Measurements from ENCODE around the gene SBF2. TPM values are rescaled to one million over a fixed set of nuclear protein-coding genes. Genes with fewer than 3 reads are reported as not detected.

Gene SBF2
- total and polyA plus RNA-seq, 4 experiments from 2014 or later, result 0.50 to 15.4 (median 10.2) TPM

DNA sequence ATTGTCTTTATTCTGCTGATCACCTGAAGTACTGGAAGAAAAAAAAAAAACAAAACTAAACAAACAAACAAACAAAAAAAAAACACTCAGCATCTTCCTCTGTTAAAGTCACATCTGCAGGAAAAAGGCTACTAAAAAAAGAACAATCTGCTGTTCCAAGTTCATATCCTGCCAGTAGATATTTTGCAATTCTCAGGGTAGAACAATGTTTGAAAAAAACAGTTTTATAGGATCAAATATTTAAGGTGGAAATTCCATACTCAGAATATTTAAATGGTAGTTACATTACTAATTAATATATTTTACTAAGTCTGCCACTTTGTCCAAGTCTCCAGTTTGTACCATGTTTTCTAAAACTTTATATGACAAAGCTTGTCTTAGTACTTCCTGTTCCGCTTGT lies 175.2 kb downstream of the SBF2 start:
- no peak overlapping the region for H3K27ac Mint-ChIP-seq
- POLR2A ChIA-PET (ENCODE audit: partially characterized antibody), result no interaction called here
- H3K4me3 Mint-ChIP-seq, result no peak overlapping the region

DNA sequence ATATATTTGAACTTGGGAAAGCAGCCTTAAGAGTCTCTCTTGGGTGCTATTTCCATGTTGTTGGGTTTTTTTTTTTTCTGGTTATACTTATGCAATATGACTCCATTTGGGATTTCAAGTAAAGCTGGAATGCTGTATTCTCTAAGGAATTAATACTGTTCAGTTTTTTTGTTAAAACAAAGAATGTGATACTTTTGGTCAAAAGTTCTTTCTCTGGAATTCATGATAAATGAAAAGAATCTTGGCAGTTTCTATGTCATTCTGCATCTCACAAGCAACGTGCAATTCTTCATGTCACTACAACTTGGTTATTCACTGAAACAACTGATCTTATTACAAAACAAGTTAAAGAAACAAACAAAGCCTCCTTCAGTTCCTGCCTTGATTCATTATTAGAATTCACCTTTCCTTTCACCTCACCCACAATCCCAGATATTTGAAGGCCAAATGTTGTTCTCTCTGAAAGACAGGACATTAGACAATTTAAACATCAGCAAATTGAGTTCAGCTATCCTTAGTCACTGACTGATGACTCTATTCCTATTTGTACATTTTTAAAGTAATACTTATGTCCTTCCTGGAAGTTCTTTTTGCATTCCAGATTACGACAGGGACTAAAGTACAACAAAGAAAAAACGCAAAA lies 176.2 kb downstream of the SBF2 start:
- no peak overlapping the region for H3K27ac ChIP-seq (ENCODE audit: low read depth, low read length)
- no peaks in the 10 kb centered on the region for H3K27me3 Mint-ChIP-seq
- ChIA-PET POLR2A (ENCODE audit: partially characterized antibody) (no interaction called here), CTCF (ENCODE audit: partially characterized antibody) (no interaction called here)
- H3K9me3 Mint-ChIP-seq, result peaks cover 0 to 3% (median under 1%) of the 10 kb centered on the region in 8 donors
- H3K36me3 Mint-ChIP-seq, result peaks cover 4 to 6% of the 10 kb centered on the region in 2 donors
- no peak overlapping the region for H3K4me3 ChIP-seq (ENCODE audit: low read length in 2 of 2)
- H3K4me1 Mint-ChIP-seq, result no peaks in the 10 kb centered on the region
- no peak for DNase-seq
- H3K9me3 ChIP-seq (ENCODE audit: control insufficient read depth in 1 of 2, low read length in 2 of 2), result no peaks in the 10 kb centered on the region
- H3K27me3 ChIP-seq (ENCODE audit: insufficient read depth, low read length), result no peaks in the 10 kb centered on the region
- no peak overlapping the region for H3K4me3 Mint-ChIP-seq
- H3K27ac Mint-ChIP-seq, result no peak overlapping the region
- intact Hi-C loops (cut with micrococcal nuclease), result no loop called here
- no peaks in the 10 kb centered on the region for H3K4me1 ChIP-seq (ENCODE audit: insufficient read depth, low read length)
- H3K36me3 ChIP-seq (ENCODE audit: insufficient read depth, low read length), result no peaks in the 10 kb centered on the region

More for the DNA sequence above, 175.2 kb downstream of the SBF2 start:
- Mint-ChIP-seq H3K4me1 (no peaks in the 10 kb centered on the region), H3K27me3 (no peaks in the 10 kb centered on the region), H3K36me3 (peaks cover 4 to 6% of the 10 kb centered on the region in 2 donors), H3K9me3 (peaks cover 0 to 3% (median under 1%) of the 10 kb centered on the region in 8 donors)
- no peak overlapping the region for H3K4me3 ChIP-seq (ENCODE audit: low read length in 2 of 2)
- no peaks in the 10 kb centered on the region for H3K27me3 ChIP-seq (ENCODE audit: insufficient read depth, low read length)
- no peaks in the 10 kb centered on the region for H3K9me3 ChIP-seq (ENCODE audit: control insufficient read depth in 1 of 2, low read length in 2 of 2)
- no peak for DNase-seq
- H3K4me1 ChIP-seq (ENCODE audit: insufficient read depth, low read length), result no peaks in the 10 kb centered on the region
- H3K27ac ChIP-seq (ENCODE audit: low read depth, low read length), result no peak overlapping the region
- CTCF ChIA-PET (ENCODE audit: partially characterized antibody), result no interaction called here
- H3K36me3 ChIP-seq (ENCODE audit: insufficient read depth, low read length), result no peaks in the 10 kb centered on the region
- intact Hi-C loops (cut with micrococcal nuclease), result no loop called here

DNA sequence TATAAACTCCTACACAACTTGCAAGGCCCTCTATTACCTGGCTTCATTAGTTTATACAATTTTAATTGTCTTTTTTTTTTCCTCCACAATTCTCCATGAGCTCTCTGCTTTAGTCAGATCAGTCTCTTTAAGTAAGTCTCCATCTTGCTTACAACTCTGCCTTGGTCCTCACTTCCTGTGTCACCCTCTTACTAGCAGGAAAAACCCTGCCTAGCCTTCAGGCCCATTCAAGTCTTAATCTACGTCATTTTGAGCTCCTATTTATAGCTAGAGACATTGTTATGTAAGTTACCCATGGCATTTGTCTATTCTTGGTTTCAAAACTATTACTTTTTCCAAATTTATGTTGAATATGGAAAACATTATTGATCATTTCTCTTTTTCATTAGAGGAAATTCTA lies 177.4 kb downstream of the SBF2 start:
- Histone ChIP-seq H3K4me3 (ENCODE audit: low read length in 2 of 2) (no peak overlapping the region), H3K4me1 (ENCODE audit: insufficient read depth, low read length) (no peaks in the 10 kb centered on the region), H3K9me3 (ENCODE audit: control insufficient read depth in 1 of 2, low read length in 2 of 2) (no peaks in the 10 kb centered on the region), H3K27ac (ENCODE audit: low read depth, low read length) (no peak overlapping the region), H3K27me3 (ENCODE audit: insufficient read depth, low read length) (no peaks in the 10 kb centered on the region), H3K36me3 (ENCODE audit: insufficient read depth, low read length) (no peaks in the 10 kb centered on the region)
- intact Hi-C loops (cut with micrococcal nuclease), result no loop called here
- no peak overlapping the region for H3K27ac Mint-ChIP-seq
- H3K9me3 Mint-ChIP-seq, result peaks cover 0 to 5% (median 2%) of the 10 kb centered on the region in 8 donors
- H3K27me3 Mint-ChIP-seq, result no peaks in the 10 kb centered on the region
- ChIA-PET CTCF (ENCODE audit: partially characterized antibody) (no interaction called here), POLR2A (ENCODE audit: partially characterized antibody) (no interaction called here)
- no peak for DNase-seq
- H3K4me1 Mint-ChIP-seq, result no peaks in the 10 kb centered on the region
- H3K36me3 Mint-ChIP-seq, result peaks cover 4 to 9% of the 10 kb centered on the region in 2 donors
- no peak overlapping the region for H3K4me3 Mint-ChIP-seq

DNA sequence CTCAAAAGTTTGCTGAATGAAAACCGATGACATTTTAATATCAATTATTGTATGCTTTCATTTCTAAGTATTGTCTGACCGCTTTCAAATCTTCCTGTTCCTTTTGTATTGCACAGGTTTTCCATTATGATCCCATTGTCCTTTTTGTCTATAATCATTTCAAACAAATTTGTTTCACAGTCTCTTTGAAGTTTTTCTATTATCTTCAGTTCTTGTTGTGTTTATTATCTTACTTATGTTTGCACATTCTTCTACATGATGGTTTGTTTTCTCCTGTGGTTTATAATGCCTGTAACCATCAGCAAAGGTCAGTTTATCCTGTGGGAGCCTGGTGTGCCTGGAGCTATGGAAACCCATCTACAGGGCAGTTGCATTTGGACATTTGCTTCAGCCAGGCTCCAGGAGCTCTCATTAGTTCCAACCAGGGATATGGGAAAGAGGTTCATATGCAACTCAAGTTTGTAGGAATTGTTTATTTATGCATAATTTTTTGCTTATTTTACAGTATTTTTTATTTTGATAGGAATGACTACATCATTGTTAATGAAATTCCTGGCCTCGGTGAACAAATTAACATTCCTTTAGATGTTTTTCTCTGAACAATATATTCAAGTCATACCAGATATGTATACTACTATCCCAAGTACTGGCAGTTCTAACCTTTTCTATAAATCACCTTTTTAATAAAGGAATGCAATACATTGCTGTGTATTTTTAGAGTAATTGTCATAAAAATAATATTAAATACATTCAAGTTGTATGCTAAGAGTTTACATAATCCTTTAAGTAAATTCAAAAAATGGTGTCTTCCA lies 179.2 kb downstream of the SBF2 start:
- no peaks in the 10 kb centered on the region for H3K4me1 ChIP-seq (ENCODE audit: insufficient read depth, low read length)
- intact Hi-C loops (cut with micrococcal nuclease), result no loop called here
- no peak for DNase-seq
- Mint-ChIP-seq H3K36me3 (peaks cover 2 to 9% of the 10 kb centered on the region in 2 donors), H3K27me3 (no peaks in the 10 kb centered on the region), H3K9me3 (peaks cover 0 to 5% (median 2%) of the 10 kb centered on the region in 8 donors), H3K27ac (no peak overlapping the region), H3K4me1 (no peaks in the 10 kb centered on the region), H3K4me3 (no peak overlapping the region)
- no peaks in the 10 kb centered on the region for H3K9me3 ChIP-seq (ENCODE audit: control insufficient read depth in 1 of 2, low read length in 2 of 2)
- no peaks in the 10 kb centered on the region for H3K27me3 ChIP-seq (ENCODE audit: insufficient read depth, low read length)
- ChIA-PET POLR2A (ENCODE audit: partially characterized antibody) (no interaction called here), CTCF (ENCODE audit: partially characterized antibody) (no interaction called here)
- no peak overlapping the region for H3K27ac ChIP-seq (ENCODE audit: low read depth, low read length)
- no peaks in the 10 kb centered on the region for H3K36me3 ChIP-seq (ENCODE audit: insufficient read depth, low read length)
- no peak overlapping the region for H3K4me3 ChIP-seq (ENCODE audit: low read length in 2 of 2)

DNA sequence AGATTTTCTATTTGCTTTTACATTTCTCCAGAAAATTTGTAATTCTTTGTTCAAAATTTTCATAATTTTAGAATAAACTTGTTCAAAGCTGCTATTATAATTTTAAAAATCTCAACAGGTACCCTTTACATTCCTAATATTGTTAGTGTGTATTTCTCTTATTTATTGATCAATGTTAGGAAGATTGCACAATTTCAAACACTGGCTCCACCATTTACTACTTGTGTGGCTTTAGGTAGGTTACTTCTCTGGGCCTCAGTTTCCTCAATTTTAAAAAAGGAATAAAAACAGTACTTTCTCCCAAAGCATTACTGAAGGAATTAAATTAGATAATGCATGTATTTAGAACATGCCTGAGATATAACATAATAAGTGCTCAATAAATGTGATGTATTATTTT lies 180.2 kb downstream of the SBF2 start:
- Mint-ChIP-seq H3K4me3 (no peak overlapping the region), H3K27me3 (no peaks in the 10 kb centered on the region), H3K36me3 (peaks cover 2 to 9% of the 10 kb centered on the region in 2 donors), H3K9me3 (peaks cover 0 to 5% (median 2%) of the 10 kb centered on the region in 8 donors), H3K4me1 (no peaks in the 10 kb centered on the region), H3K27ac (no peak overlapping the region)
- no peaks in the 10 kb centered on the region for H3K9me3 ChIP-seq (ENCODE audit: control insufficient read depth in 1 of 2, low read length in 2 of 2)
- no peak overlapping the region for H3K27ac ChIP-seq (ENCODE audit: low read depth, low read length)
- CTCF ChIA-PET (ENCODE audit: partially characterized antibody), result no interaction called here
- intact Hi-C loops (cut with micrococcal nuclease), result no loop called here
- no peaks in the 10 kb centered on the region for H3K36me3 ChIP-seq (ENCODE audit: insufficient read depth, low read length)
- POLR2A ChIA-PET (ENCODE audit: partially characterized antibody), result no interaction called here
- H3K27me3 ChIP-seq (ENCODE audit: insufficient read depth, low read length), result no peaks in the 10 kb centered on the region
- no peaks in the 10 kb centered on the region for H3K4me1 ChIP-seq (ENCODE audit: insufficient read depth, low read length)
- H3K4me3 ChIP-seq (ENCODE audit: low read length in 2 of 2), result no peak overlapping the region
- no peak for DNase-seq

DNA sequence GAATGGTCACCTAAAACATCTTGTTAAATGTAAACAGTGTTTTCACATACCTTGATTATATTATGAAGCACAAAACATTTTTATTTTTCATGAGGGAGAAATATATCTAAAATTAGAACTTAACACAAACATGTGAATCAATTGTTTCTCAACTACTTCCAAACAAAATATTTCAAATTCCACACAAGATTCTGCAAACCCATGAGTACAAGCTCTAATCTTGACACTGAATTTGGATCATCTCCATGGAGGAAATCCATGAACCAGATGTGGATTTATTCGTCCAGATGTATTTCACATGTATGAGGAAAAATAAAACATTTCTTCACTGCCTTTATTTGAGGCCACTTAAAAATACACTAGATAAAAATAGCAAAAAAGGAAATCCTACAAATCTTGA lies 184.2 kb downstream of the SBF2 start:
- Mint-ChIP-seq H3K27me3 (no peaks in the 10 kb centered on the region), H3K27ac (no peak overlapping the region), H3K36me3 (peaks cover 0 to 4% of the 10 kb centered on the region in 2 donors), H3K4me3 (no peak overlapping the region), H3K9me3 (peaks cover 0 to 5% (median 1%) of the 10 kb centered on the region in 8 donors), H3K4me1 (no peaks in the 10 kb centered on the region)
- H3K27me3 ChIP-seq (ENCODE audit: insufficient read depth, low read length), result no peaks in the 10 kb centered on the region
- no peak for DNase-seq
- H3K27ac ChIP-seq (ENCODE audit: low read depth, low read length), result no peak overlapping the region
- intact Hi-C loops (cut with micrococcal nuclease), result no loop called here
- no peaks in the 10 kb centered on the region for H3K4me1 ChIP-seq (ENCODE audit: insufficient read depth, low read length)
- ChIA-PET POLR2A (ENCODE audit: partially characterized antibody) (no interaction called here), CTCF (ENCODE audit: partially characterized antibody) (no interaction called here)
- no peaks in the 10 kb centered on the region for H3K36me3 ChIP-seq (ENCODE audit: insufficient read depth, low read length)
- H3K9me3 ChIP-seq (ENCODE audit: control insufficient read depth in 1 of 2, low read length in 2 of 2), result no peaks in the 10 kb centered on the region
- H3K4me3 ChIP-seq (ENCODE audit: low read length in 2 of 2), result no peak overlapping the region

DNA sequence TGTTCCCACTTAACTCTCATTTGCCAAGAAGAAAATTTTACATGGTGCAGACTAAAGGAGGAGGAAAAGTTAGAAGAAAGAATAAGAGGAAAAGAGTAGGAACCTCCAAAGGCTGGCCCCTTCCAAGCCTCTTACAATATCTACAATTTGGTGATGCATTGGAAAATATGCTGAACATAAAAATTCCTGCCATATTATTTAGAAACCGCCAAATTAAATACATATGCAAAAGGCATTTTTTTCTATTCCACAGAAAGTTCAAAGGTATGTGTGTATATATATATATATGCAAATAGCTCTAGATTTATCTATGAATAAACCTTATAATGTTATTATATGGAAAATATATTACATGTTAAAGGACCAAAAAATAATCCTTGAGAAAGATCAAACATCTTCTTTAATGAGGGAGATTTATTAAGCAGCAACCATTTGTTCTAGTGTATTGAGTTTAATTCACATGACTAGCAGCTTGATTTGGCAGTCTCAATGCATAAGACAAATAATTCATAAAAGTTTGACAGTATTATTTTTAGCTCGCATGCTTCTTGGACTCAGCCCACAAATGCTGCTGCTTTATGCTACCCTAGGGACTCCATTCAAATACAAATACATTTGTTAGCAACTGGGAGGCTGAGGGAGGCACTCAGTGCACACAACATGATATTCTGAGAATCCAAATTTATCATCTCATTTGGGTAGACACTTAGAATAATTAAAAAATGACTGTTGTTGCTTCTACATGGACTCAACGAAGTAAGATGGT lies 184.9 kb downstream of the SBF2 start:
- no peak overlapping the region for H3K4me3 ChIP-seq (ENCODE audit: low read length in 2 of 2)
- H3K4me1 Mint-ChIP-seq, result no peaks in the 10 kb centered on the region
- intact Hi-C loops (cut with micrococcal nuclease), result no loop called here
- no peaks in the 10 kb centered on the region for H3K36me3 ChIP-seq (ENCODE audit: insufficient read depth, low read length)
- H3K9me3 ChIP-seq (ENCODE audit: control insufficient read depth in 1 of 2, low read length in 2 of 2), result no peaks in the 10 kb centered on the region
- H3K27ac ChIP-seq (ENCODE audit: low read depth, low read length), result no peak overlapping the region
- DNase-seq, result no peak
- ChIA-PET CTCF (ENCODE audit: partially characterized antibody) (no interaction called here), POLR2A (ENCODE audit: partially characterized antibody) (no interaction called here)
- H3K4me3 Mint-ChIP-seq, result no peak overlapping the region
- no peaks in the 10 kb centered on the region for H3K27me3 Mint-ChIP-seq
- H3K36me3 Mint-ChIP-seq, result peaks cover 0 to 7% of the 10 kb centered on the region in 2 donors
- H3K4me1 ChIP-seq (ENCODE audit: insufficient read depth, low read length), result no peaks in the 10 kb centered on the region
- no peak overlapping the region for H3K27ac Mint-ChIP-seq
- no peaks in the 10 kb centered on the region for H3K27me3 ChIP-seq (ENCODE audit: insufficient read depth, low read length)
- peaks cover 0 to 4% (median 1%) of the 10 kb centered on the region in 8 donors for H3K9me3 Mint-ChIP-seq
